ENCODE results near the gene PRPF38B. TPM values are rescaled to one million over a fixed set of nuclear protein-coding genes. Genes with fewer than 3 reads are reported as not detected.
"Not testable (repeated sequence)": the region's sequence is repeated elsewhere in the genome, so short reads cannot be mapped to it uniquely, and the experiment has no call there.

PRPF38B gene, protein sequence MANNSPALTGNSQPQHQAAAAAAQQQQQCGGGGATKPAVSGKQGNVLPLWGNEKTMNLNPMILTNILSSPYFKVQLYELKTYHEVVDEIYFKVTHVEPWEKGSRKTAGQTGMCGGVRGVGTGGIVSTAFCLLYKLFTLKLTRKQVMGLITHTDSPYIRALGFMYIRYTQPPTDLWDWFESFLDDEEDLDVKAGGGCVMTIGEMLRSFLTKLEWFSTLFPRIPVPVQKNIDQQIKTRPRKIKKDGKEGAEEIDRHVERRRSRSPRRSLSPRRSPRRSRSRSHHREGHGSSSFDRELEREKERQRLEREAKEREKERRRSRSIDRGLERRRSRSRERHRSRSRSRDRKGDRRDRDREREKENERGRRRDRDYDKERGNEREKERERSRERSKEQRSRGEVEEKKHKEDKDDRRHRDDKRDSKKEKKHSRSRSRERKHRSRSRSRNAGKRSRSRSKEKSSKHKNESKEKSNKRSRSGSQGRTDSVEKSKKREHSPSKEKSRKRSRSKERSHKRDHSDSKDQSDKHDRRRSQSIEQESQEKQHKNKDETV
- 4.7 and 7.8 TPM in 2 replicates for total RNA-seq (2014; rRNA removed; shearing (Covaris generic); ENCODE audit: low replicate concordance)

DNA sequence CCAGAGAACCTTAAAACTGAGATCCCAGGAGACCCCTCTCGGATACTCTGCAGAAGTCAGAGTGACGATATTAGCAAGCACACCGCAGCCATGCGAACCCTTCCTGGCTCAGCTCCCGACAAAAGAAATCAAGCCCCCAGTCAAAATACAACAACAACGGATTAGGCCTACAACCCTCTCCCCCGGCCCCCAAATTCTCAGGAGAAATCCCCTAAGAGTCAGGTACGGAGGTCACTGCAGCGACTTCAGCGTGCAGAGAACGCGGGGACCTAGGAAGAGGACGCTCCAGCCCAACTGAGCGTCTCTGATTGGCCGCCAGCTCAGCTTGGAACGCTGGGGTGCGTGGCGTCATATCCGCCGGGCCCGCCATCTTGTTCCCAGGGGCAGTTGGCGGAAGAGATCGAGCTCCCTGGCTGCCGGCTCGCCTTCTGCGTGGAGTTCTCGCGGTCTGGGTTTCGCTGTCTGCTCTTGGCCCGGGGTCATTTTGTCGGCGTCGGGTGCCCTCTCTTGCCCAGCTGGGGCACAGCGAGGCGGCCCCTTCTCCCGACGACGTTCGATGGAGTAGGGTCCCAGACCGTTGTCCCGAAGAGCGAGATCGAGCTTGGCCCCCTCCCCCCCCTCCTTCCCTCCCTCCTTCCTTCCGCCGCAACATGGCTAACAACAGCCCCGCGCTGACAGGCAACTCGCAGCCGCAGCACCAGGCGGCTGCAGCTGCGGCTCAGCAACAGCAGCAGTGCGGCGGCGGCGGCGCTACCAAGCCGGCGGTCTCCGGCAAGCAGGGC, at the start of gene PRPF38B:
Gene PRPF38B, plus strand, starts transcription at position 369 of the 782 bp plus-strand sequence. Its CDS starts 282 bp downstream, at position 651.
- in situ Hi-C loops (cut with HindIII; ENCODE audit: low pct_unique_long_range_greater_than_20kb, low sequenced_read_pairs): no loop called here
- peak; percentile 87 for DNase-seq (ENCODE audit: low read depth)

DNA sequence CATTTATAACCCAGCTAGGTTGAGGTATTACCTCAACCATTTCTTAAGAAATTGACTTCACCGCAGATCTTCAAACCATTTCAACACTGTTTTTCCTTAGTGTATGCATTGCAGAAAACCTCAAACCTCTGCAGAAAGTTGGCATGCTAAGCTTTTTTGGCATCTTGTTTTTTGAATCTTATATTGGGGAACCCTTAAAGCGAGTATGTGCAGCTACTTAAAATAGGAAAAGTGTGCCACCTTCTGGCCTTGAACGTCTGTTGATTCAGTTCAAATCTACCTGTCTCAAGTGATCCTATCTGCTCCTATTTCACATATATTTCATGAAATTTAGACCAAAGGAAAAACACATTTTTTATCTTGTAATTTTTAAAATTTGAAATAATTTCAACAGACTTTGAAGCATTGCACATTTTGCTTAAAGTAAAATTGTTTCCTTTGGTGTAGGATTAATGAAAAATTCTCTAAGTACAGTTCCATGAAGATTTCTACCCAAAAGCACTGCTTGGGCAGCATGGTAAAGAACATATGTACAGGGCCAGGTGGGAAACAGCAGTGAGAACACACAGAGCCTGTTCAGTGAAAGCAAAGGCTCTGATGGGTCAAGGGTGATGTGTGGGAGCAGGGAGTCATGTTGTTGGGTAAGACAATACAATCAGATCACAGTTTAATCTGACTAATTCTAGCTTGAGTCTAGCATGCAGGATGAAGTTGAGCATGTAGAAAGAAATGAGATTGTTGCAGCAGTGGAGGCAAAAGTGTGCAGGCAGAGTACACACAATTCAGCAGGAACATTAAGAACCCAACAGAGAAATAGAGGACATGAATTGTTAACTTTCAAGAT, 48.4 kb upstream of the PRPF38B start:
- in situ Hi-C loops (cut with HindIII; ENCODE audit: low pct_unique_long_range_greater_than_20kb, low sequenced_read_pairs): no loop called here
- DNase-seq (ENCODE audit: low read depth): peak; percentile 6

DNA sequence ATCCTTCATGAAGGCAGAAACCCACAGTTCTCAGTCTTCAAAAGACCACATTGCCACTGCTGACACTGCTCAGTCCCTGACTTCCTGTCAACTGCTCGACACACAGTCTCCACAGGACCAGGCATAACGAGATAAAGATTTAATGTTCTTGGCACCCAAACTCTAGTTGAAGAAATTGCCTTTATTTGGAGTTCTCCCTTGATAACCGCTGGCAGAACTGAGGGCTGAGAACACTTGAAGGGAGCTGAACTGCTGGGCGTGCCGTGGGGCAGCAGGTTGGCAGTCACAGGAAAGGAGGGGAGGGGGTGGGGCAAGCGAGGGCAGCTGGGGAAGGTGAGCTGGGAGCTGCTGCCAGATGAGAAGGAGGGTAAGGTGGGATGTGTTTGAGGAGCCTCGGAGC, 47.1 kb upstream of the PRPF38B start:
- DNase-seq (ENCODE audit: low read depth): no peak
- in situ Hi-C loops (cut with HindIII; ENCODE audit: low pct_unique_long_range_greater_than_20kb, low sequenced_read_pairs): no loop called here

DNA sequence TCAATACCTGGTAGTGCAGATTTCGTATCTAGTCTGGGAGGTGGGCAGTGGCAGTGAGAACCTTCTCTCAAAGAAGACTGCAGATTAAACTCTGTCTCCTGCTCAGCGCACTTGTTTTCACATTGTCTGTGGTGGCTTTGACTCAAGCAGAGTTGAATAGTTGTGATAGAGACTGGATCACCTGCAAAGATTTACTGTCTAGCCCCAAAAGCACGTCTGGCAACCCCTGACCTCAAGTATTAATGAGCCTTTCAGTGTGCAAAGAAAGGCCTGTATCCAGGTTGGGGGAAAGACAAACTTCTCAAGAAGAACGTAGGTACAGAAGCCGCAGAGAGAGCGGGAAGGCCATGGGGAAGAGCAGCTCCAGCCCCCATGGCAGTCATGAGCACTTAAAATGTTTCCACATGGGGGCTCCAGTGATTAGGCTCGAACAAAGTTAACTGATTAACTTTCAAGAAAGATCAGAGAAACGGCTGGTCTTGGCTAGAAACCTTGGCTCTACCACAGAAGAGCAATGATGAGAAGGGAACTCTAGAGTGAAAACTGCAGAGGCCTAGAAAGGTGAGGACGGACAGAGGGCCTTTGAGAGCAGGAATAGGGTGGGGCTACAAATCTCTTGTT, 46.4 kb upstream of the PRPF38B start:
- no peak for DNase-seq (ENCODE audit: low read depth)
- in situ Hi-C loops (cut with HindIII; ENCODE audit: low pct_unique_long_range_greater_than_20kb, low sequenced_read_pairs): no loop called here

DNA sequence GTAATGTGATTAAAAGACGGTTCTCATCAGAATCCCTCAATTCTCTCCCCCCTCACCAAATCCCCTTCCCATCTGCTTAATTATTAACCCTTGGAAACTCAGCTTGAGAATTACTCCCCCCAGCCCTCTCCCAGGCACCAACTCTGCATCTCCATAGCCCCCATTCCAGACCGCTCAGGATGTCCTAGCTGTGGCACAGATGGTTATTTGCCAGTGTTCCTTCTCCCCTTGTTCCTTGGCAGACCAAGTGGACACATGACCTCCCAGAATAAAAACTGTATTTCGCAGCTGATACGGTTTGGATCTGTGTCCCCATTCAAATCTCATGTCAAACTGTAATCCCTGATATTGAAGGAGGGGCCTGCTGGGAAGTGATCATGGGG, 45.9 kb upstream of the PRPF38B start:
- in situ Hi-C loops (cut with HindIII; ENCODE audit: low pct_unique_long_range_greater_than_20kb, low sequenced_read_pairs): no loop called here
- no peak for DNase-seq (ENCODE audit: low read depth)

DNA sequence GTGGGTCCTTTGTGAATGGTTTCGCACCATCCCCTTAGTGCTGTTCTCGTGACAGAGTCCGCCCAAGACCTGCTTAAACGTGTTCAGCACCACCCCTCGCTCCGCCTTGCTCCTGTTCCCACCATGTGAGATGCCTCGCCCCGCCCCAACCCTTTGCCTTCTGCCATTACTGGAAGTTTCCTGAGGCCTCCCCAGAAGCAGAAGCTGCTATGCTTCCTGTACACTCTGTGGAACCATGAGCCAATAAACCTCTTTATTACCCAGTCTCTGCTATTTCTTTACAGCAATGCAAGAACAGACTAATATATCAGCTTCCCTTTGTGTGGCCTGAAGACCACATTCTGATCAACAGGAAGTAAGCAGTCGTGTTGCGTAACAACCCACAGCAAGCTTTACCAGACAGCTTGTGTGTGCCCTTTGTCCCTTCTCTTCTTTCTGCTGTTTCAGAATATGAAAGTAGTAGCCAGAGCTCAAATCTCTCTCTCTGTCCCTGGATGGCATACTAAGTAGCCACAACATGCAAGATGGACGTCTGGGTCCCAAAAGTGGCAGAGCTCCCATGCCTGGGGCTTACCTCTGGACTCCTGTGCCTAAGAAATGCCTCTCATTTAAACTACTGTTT, 45.4 kb upstream of the PRPF38B start:
- no peak for DNase-seq (ENCODE audit: low read depth)
- in situ Hi-C loops (cut with HindIII; ENCODE audit: low pct_unique_long_range_greater_than_20kb, low sequenced_read_pairs): no loop called here

DNA sequence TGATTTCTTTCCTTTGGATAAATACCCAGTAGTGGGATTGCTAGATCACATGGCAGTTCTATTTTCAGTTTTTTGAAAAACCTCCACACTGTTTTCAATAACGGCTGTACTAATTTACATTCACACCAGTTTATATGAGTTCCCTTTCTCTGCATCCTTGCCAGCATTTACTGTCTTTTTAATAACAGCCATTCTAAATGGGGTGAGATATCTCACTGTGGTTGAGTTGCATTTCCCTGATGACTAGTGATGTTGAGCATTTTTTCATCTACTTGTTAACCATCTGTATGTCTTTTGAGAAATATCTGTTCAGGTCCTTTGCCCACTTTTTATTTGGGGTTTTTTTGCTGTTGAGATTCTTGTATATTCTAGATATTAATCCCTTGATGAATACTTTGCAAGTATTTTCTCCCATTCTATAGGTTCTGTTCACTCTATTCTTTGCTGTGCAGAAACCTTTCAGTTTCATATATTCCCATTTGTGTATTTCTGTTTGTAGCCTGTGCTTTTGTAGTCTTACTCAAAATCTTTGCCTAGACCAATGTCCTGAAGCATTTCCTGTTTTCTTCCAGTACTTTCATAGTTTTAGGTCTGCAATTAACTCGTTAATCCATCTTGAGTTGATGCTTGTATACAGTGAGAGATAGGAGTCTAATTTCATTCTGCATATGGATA, 38.5 kb upstream of the PRPF38B start:
- in situ Hi-C loops (cut with HindIII; ENCODE audit: low pct_unique_long_range_greater_than_20kb, low sequenced_read_pairs): no loop called here

DNA sequence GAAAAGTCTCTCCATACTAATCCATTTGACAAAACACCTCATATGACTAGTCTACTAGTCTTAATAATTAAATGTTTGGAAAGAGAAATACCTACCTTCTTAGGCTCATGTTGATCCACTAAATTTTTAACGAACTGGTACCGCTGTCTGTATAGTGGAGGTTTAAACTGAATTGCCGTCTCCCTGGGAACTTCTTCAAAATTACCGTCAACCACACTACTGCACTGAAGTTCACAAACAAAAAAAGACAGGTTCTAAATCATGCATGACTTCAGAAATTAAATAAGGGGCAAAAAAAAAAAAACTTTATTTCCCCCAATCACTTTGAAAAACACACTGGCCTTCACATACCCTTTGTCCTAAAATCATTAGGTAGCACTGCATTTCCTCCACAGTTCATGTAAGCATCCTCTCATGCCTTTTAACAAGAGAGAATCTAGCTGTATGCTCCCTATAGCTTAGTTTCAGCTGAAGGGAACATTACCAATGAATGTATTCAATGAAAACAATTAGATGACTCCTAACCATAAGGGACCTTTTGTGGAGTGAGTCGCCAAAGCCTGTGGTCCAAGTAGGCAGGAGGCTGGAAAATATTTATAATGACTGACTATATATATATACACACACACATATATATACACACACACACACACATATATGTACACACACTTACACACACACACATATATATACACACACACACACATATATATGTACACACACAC, 34.6 kb upstream of the PRPF38B start:
- in situ Hi-C loops (cut with HindIII; ENCODE audit: low pct_unique_long_range_greater_than_20kb, low sequenced_read_pairs): no loop called here
- DNase-seq (ENCODE audit: low read depth): no peak

More for the DNA sequence above, 38.5 kb upstream of the PRPF38B start:
- no peak for DNase-seq (ENCODE audit: low read depth)

DNA sequence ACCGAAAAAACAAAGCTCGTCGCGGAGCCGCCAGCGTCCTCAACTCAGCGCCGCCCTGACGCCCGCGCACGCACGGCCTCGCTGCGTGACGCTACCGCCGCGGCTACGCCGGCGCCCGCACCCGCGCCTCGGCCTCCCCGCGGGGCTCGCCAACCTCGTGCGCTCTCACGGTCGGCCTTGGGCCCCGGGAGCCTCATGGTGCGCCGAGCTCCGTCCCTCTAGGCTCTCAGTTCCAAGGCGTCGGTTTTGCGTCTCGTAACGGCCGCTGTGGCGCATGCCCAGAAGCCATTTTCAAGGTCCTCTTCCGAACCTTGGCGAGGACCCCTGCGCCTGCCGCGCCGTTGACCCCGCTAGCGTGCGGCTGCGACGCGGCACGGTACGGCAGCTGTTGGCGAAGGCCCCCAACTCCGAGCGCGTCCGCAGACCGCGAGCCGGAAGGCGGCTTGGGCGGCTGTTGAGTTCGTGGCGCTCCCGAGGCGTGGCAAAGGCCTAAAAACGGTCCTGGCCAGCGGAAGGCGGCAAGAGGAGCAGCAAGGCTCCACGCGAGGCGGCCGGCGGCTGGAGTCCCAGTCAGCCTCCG, 31.0 kb upstream of the PRPF38B start, which contains the start of gene HENMT1:
Gene HENMT1, minus strand, starts transcription at position 64 of the 580 bp plus-strand sequence. CDS start 1,209 bp downstream, outside the sequence.
- DNase-seq (ENCODE audit: low read depth): no peak
- in situ Hi-C loops (cut with HindIII; ENCODE audit: low pct_unique_long_range_greater_than_20kb, low sequenced_read_pairs): no loop called here

DNA sequence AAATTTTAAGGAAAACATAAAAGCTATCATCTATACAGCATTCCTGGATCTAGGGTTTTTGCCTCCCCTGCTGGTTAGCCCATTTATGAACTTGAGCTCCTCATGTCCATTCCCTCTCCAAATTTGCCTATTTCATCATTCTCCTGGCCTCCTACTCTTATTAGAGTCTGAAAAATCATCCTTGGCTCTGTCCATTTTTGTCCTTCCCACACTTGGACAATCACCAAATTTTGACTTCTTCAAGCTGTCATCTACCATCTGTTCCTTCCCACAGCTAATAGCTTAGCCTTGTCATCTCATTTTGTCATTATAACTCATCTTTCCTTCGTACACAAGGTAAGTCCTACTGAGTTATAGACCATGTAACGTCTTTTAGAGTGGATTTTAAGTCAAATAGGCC, 29.0 kb upstream of the PRPF38B start:
- DNase-seq (ENCODE audit: low read depth): no peak
- in situ Hi-C loops (cut with HindIII; ENCODE audit: low pct_unique_long_range_greater_than_20kb, low sequenced_read_pairs): no loop called here

DNA sequence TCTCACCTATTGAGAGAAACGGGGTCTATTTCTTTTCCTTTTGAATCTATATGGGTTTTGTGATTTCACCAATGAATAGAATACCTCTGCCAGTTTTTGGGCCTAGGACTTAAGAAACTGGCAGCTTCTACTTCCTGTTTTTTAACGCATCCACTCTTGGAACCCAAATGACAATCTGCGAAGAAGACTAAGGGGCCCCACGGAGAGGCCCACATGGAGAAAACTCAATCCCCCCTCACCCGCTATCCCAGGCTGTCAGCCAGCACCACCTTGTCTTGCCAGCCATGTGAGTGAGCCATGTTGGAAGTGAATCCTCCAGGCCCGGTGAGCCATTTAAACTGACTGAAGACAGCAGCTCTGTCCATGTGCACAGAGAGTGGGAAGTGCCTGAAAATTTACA, 27.6 kb upstream of the PRPF38B start:
- no peak for DNase-seq (ENCODE audit: low read depth)
- in situ Hi-C loops (cut with HindIII; ENCODE audit: low pct_unique_long_range_greater_than_20kb, low sequenced_read_pairs): no loop called here

DNA sequence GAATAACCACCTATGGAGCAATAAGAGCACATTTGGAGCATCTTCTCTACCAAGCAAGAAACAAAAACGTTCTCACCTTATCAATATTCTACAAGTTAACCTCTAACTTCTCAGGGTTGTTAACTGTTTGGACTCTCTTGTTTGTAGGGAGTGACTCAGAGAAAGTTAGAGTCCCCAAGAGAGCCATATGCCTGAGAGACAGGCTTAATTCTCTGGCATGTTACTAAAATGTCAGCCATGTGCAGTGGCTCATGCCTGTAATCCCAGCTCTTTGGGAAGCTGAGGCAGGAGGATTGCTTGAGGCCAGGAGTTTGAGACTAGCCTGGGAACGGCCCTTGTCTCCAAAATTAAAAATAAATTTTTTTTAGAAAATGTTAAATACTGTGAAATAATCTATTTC, 27.0 kb upstream of the PRPF38B start:
- in situ Hi-C loops (cut with HindIII; ENCODE audit: low pct_unique_long_range_greater_than_20kb, low sequenced_read_pairs): no loop called here
- DNase-seq (ENCODE audit: low read depth): no peak

DNA sequence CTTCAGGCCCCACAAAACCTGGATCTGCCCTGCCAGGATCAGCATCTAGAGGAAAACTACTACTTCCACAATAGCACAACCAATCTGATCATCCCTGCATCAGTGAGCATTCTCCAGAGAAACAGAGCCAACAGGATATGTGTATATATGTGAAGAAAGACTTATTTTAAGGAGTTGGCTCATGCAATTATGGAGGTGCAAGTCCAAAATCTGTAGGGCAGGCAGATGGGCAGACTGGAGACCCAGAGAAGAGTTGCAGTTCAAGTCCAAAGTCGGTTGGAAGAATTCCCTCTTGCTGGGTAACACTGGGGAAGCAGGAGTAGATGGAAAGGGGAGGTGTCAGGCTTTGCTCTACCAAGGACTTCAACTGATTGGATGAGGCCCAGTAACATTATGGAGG, 26.3 kb upstream of the PRPF38B start:
- DNase-seq (ENCODE audit: low read depth): no peak
- in situ Hi-C loops (cut with HindIII; ENCODE audit: low pct_unique_long_range_greater_than_20kb, low sequenced_read_pairs): no loop called here

DNA sequence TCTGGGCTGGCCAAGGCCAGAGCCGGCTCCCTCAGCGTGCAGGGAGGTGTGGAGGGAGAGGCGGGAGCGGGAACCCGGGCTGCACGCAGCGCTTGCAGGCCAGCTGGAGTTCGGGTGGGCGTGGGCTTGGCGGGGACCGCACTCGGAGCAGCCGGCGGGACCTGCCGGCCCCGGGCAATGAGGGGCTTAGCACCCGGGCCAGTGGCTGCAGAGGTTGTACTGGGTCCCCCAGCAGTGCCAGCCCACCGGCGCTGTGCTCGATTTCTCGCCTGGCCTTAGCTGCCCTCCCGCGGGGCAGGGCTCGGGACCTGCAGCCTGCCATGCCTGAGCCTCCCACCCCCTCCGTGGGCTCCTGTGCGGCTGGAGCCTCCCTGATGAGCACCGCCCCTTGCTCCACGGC, 24.7 kb upstream of the PRPF38B start:
- DNase-seq (ENCODE audit: low read depth); in situ Hi-C loops (cut with HindIII; ENCODE audit: low pct_unique_long_range_greater_than_20kb, low sequenced_read_pairs): not testable (repeated sequence)

DNA sequence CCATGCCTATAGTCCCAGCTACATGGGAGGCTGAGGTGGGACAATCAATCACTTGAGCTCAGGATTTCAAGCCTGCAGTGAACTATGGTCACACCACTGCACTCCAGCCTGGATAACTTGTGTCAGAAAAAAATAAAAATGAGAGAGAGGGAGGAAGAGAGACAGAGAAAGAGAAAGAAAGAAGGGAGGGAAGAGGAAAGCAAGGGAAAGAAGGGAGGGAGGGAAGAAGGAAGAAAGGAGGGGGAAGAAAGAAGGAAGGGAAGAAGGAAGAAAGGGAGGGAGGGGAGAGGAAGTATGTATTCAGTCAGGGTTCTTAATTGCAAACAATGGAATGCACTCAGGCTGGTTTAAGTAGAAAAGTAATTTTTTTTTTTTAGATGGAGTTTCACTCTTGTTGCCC, 23.3 kb upstream of the PRPF38B start:
- in situ Hi-C loops (cut with HindIII; ENCODE audit: low pct_unique_long_range_greater_than_20kb, low sequenced_read_pairs): no loop called here
- no peak for DNase-seq (ENCODE audit: low read depth)

DNA sequence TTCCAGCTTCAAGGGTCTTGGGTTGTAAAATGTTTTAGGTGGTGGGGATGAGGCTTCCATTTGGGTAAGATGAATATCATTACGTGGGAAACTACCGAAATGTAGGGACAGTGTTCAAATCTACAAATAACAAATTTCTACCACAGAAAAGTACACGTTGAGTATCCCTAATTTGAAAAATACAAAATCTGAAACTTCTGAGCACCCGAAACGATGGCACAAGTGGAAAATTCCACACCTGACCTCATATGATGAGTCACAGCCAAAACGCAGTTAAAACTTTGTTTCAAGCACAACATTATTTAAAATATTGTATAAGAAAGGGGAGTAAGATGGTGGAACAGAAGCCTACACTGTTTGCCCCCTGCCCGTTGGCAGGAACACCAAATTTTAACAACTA, 22.4 kb upstream of the PRPF38B start:
- DNase-seq (ENCODE audit: low read depth): no peak
- in situ Hi-C loops (cut with HindIII; ENCODE audit: low pct_unique_long_range_greater_than_20kb, low sequenced_read_pairs): no loop called here
